Uterus (tissue), 4 donors: Measurements from ENCODE around the gene ESPNL. TPM values are rescaled to one million over a fixed set of nuclear protein-coding genes. Genes with fewer than 3 reads are reported as not detected.

Experiments used
- DNase-seq, 2 donors: peaks; one replicate each; pipeline ENCODE4 v3.0.0-alpha.2; 2019 to 2020
- H3K27ac ChIP-seq, 2 donors: fragments of 200-600 bp; sonication (generic); 1 replicate in 1 of 2; 2 replicates in 1 of 2; pipeline ENCODE4 v1.5.1; 2016 to 2018
- H3K27me3 ChIP-seq, 2 donors: fragments of 200-600 bp; sonication (generic); one replicate each; pipeline ENCODE4 v1.5.1; 2018 to 2019; ENCODE audit warnings: control low read depth in 1 of 2
- H3K36me3 ChIP-seq, 2 donors: fragments of 200-600 bp; sonication (generic); one replicate each; pipeline ENCODE4 v1.5.1; 2019; ENCODE audit warnings: control low read depth in 1 of 2
- H3K4me1 ChIP-seq, 2 donors: fragments of 200-600 bp; sonication (generic); one replicate each; pipeline ENCODE4 v1.5.1; 2018 to 2019; ENCODE audit warnings: control low read depth in 1 of 2
- H3K4me3 ChIP-seq, 2 donors: fragments of 200-600 bp; sonication (generic); 1 replicate in 1 of 2; 2 replicates in 1 of 2; pipeline ENCODE4 v1.5.1; 2018 to 2019; ENCODE audit warnings: mild to moderate bottlenecking in 1 of 2
- H3K9me3 ChIP-seq, 2 donors: fragments of 200-600 bp; sonication (generic); one replicate each; pipeline ENCODE4 v1.5.1; 2019; ENCODE audit warnings: control low read depth in 1 of 2
- POLR2A ChIP-seq, 2 donors: fragments of 450-650 bp; IDR thresholded peaks; one replicate each; pipeline ENCODE4 v1.6.1; 2016; ENCODE audit warnings: antibody characterized with exemption in 2 of 2, mild to moderate bottlenecking in 1 of 2, moderate library complexity in 1 of 2
- intact Hi-C: fragments of 100-400 bp; cut with DNase I; formaldehyde crosslinking; loops from one replicate; pipeline ENCODE4 v1.15.1; 2023; ENCODE audit warnings: low total_unique reads
- total RNA-seq, 4 donors: library from RNA; depleted of rRNA in 3 of 4; stranded (reverse); fragments of >200 nt in 3 of 4; gene quantifications; one replicate each; pipeline versions ENCODE4 v1.1.0 to v1.2.4, GENCODE V29; 2014 to 2023
- TF ChIP-seq, protein P1 (sequence below), 4 experiments: fragments of 200-600 bp in 2 of 4; fragments of 450-650 bp in 2 of 4; sonication (generic) in 2 of 4; IDR thresholded peaks; one replicate each; pipeline ENCODE4 v1.5.1; 2016 to 2019; ENCODE audit warnings: antibody characterized with exemption in 4 of 4, mild to moderate bottlenecking in 2 of 4, moderate library complexity in 1 of 4
- donor health status: DM: yes; HTN: yes; CAD: no.

The ESPNL gene
- total RNA-seq, 4 donors from 2014 or later, result 0.34 to 7.7 TPM; not detected in 2

DNA sequence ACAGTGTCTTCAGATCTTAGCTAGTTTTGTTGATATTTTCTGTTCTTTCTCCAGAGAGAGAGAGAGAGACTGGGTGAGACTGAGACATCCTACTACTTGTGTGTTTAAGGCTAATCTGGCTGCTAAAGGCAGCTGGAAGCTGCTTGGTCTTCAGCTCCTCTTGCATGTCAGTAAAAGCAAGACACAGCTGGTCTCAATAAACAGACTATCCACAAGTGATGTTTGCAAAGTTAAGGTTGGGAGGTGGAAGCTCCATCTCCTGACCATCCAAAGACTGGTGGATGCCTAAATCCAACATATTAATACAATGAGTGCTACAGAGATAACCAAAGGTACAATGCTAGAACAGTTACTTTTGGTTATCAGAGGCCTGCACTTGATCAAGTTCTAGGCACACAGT lies 76.5 kb downstream of the ESPNL start:
- intact Hi-C loops, result no loop called here
- H3K27me3 ChIP-seq, result no peaks in the 10 kb centered on the region
- no peak overlapping the region for H3K4me3 ChIP-seq
- DNase-seq, result no peak
- H3K4me1 ChIP-seq, result no peaks in the 10 kb centered on the region
- H3K27ac ChIP-seq, result no peak overlapping the region
- no peak for TF ChIP-seq POLR2A (IDR thresholded peaks at IDR 0.05)
- TF ChIP-seq, protein P1, sequence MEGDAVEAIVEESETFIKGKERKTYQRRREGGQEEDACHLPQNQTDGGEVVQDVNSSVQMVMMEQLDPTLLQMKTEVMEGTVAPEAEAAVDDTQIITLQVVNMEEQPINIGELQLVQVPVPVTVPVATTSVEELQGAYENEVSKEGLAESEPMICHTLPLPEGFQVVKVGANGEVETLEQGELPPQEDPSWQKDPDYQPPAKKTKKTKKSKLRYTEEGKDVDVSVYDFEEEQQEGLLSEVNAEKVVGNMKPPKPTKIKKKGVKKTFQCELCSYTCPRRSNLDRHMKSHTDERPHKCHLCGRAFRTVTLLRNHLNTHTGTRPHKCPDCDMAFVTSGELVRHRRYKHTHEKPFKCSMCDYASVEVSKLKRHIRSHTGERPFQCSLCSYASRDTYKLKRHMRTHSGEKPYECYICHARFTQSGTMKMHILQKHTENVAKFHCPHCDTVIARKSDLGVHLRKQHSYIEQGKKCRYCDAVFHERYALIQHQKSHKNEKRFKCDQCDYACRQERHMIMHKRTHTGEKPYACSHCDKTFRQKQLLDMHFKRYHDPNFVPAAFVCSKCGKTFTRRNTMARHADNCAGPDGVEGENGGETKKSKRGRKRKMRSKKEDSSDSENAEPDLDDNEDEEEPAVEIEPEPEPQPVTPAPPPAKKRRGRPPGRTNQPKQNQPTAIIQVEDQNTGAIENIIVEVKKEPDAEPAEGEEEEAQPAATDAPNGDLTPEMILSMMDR (IDR thresholded peaks at IDR 0.05), result no peak
- H3K9me3 ChIP-seq, result no peaks in the 10 kb centered on the region
- H3K36me3 ChIP-seq, result no peaks in the 10 kb centered on the region

DNA sequence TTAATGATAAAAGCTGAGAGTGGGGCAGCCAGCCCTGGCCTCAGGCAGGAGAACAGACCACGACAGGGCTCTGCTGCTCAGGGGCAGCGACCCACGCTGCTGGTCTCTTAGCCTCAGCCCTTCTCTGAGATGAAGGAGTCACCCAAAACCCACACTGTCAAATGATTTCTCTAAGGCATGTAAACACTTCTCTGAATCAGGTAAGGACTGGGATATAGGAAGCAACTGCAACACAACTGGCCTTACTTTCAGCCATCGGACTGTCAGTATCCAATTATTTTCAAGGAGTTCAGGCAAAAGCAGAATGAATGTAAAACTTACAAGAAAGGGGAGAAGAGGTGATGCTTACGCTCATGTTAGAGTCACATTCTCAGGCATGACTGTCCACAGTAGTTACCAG lies 80.4 kb downstream of the ESPNL start:
- no peaks in the 10 kb centered on the region for H3K9me3 ChIP-seq
- TF ChIP-seq, protein P1 (IDR thresholded peaks at IDR 0.05), result no peak
- no peak for TF ChIP-seq POLR2A (IDR thresholded peaks at IDR 0.05)
- no peak overlapping the region for H3K4me3 ChIP-seq
- H3K4me1 ChIP-seq, result no peaks in the 10 kb centered on the region
- no peak overlapping the region for H3K27ac ChIP-seq
- H3K27me3 ChIP-seq, result no peaks in the 10 kb centered on the region
- DNase-seq, result no peak
- intact Hi-C loops, result no loop called here
- no peaks in the 10 kb centered on the region for H3K36me3 ChIP-seq

DNA sequence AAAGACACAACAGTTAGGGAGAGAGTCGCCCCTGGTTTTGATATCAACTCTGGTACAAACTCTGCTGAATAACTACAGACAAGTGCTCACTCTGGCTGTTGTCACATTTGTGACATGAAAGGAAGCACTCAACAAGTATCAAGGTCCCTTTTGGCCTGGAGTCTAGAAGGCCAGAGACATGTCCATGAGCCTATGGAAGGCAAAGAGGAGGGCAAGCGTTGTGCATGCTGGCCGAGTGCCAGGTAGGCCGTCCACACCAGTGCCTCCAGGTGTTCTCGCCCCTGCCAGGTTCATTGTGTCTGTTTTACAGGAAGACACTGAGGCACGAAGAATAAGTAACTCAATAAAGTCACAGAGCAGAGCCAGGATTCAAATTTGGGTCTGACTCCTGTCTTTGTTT lies 82.2 kb downstream of the ESPNL start:
- DNase-seq, result no peak
- Histone ChIP-seq H3K36me3 (no peaks in the 10 kb centered on the region), H3K4me3 (no peak overlapping the region), H3K4me1 (no peaks in the 10 kb centered on the region), H3K27me3 (no peaks in the 10 kb centered on the region), H3K27ac (no peak overlapping the region), H3K9me3 (no peaks in the 10 kb centered on the region)
- TF ChIP-seq POLR2A (IDR thresholded peaks at IDR 0.05), result no peak
- TF ChIP-seq, protein P1 (IDR thresholded peaks at IDR 0.05), result no peak
- intact Hi-C loops, result no loop called here

Other genes with a start within 250 kb of the ESPNL start
- 100 to 1,000 TPM in 3 of 4 donors, 10 to 100 TPM in 1; 44.1 to 591 (median 424) TPM for gene RAMP1, start 240.7 kb upstream of the ESPNL start, total RNA-seq
- 10 to 100 TPM; 40.7 to 88.9 (median 64.9) TPM for gene UBE2F, start 133.3 kb upstream of the ESPNL start, total RNA-seq
- 10 to 100 TPM in 2 of 4 donors, 1 to 10 TPM in 2; 5.1 to 26.0 (median 12.8) TPM for gene SCLY, start 39.3 kb upstream of the ESPNL start, total RNA-seq
- gene KLHL30, start 38.3 kb downstream of the ESPNL start, total RNA-seq, result 1 to 10 TPM in 1 of 4 donors, under 1 TPM in 2, not detected in 1; under 0.01 to 3.3 (median 0.62) TPM
- gene ERFE, start 58.6 kb downstream of the ESPNL start, total RNA-seq, result under 1 TPM in 1 of 4 donors, not detected in 3; 0.83 TPM
- gene ILKAP, start 103.4 kb downstream of the ESPNL start, total RNA-seq, result 10 to 100 TPM in 3 of 4 donors, 1 to 10 TPM in 1; 9.2 to 78.0 (median 29.1) TPM
- 10 to 100 TPM in 2 of 4 donors, 1 to 10 TPM in 1, not detected in 1; 9.5 to 33.3 (median 10.2) TPM for gene HES6, start 139.7 kb downstream of the ESPNL start, total RNA-seq
- 10 to 100 TPM in 3 of 4 donors, 1 to 10 TPM in 1; 2.9 to 40.9 (median 19.9) TPM for gene PER2, start 188.3 kb downstream of the ESPNL start, total RNA-seq
- gene TRAF3IP1, start 220.2 kb downstream of the ESPNL start, total RNA-seq, result 10 to 100 TPM; 12.6 to 41.8 (median 27.6) TPM